Prostate gland (tissue), 2 donors: Measurements from ENCODE around the gene NTM. TPM values are rescaled to one million over a fixed set of nuclear protein-coding genes. Genes with fewer than 3 reads are reported as not detected.

ENCODE experiments used
- DNase-seq: peaks from one replicate; pipeline ENCODE4 v3.0.0-alpha.2; 2019; ENCODE audit warnings: low spot score
- H3K27ac ChIP-seq, 2 donors: fragments of 200-600 bp; sonication (generic); 2 replicates each; pipeline ENCODE4 v1.5.1; 2017 to 2019
- H3K27me3 ChIP-seq: fragments of 200-600 bp; sonication (generic); replicated peaks from 2 replicates; pipeline ENCODE4 v1.5.1; 2019; ENCODE audit not compliant: insufficient read depth
- H3K36me3 ChIP-seq, 2 donors: fragments of 200-600 bp; sonication (generic); 1 replicate in 1 of 2; 2 replicates in 1 of 2; pipeline versions ENCODE4 v1.5.1 to v1.8.1; 2017 to 2019
- H3K4me1 ChIP-seq: fragments of 200-600 bp; sonication (generic); replicated peaks from 2 replicates; pipeline ENCODE4 v1.5.1; 2019
- H3K4me3 ChIP-seq, 2 donors: fragments of 200-600 bp; sonication (generic); 2 replicates each; pipeline ENCODE4 v1.5.1; 2017 to 2019
- H3K9me3 ChIP-seq: fragments of 200-600 bp; sonication (generic); 2 replicates; pipeline ENCODE4 v1.5.1; 2017
- CTCF ChIP-seq, 4 experiments: fragments of 200-600 bp in 2 of 4; fragments of 450-650 bp in 2 of 4; sonication (generic) in 2 of 4; IDR thresholded peaks; 1 replicate in 3 of 4; 2 replicates in 1 of 4; pipeline ENCODE4 v1.5.1; 2016 to 2019; ENCODE audit warnings: antibody characterized with exemption in 4 of 4, mild to moderate bottlenecking in 2 of 4, moderate library complexity in 2 of 4
- POLR2A ChIP-seq: fragments of 450-650 bp; IDR thresholded peaks from one replicate; pipeline ENCODE4 v1.6.1; 2016; ENCODE audit warnings: antibody characterized with exemption, mild to moderate bottlenecking
- POLR2AphosphoS5 ChIP-seq: sonication (generic); formaldehyde crosslinking; IDR thresholded peaks from one replicate; pipeline ENCODE4 v1.6.1; 2017; ENCODE audit warnings: antibody characterized with exemption
- WGBS: methylation state at CpG from one replicate; pipeline ENCODE4 v1.1.5; 2018; 5-methylcytosine and 5-hydroxymethylcytosine counted together
- intact Hi-C: fragments of 100-400 bp; cut with DNase I; formaldehyde crosslinking; loops from one replicate; pipeline ENCODE4 v1.14.2; 2022
- total RNA-seq, 2 donors: library from RNA; depleted of rRNA; stranded (reverse); fragments of >200 nt; gene quantifications; one replicate each; pipeline ENCODE4 v1.1.0, GENCODE V29; 2016

Gene NTM
- total RNA-seq, 2 donors from 2014 or later = 7.4 TPM; not detected in 1

- Histone ChIP-seq H3K4me3 (no peak overlapping the region), H3K9me3 (no peaks in the 10 kb centered on the region), H3K36me3 (no peaks in the 10 kb centered on the region), H3K27ac (no peak overlapping the region), H3K4me1 (no peaks in the 10 kb centered on the region), H3K27me3 (no peaks in the 10 kb centered on the region)
- intact Hi-C loops = no loop called here
- DNase-seq = no peak
- 91% methylated on average over 3 of the region's 3 CpGs for WGBS
- TF ChIP-seq POLR2A (no peak), CTCF (IDR thresholded peaks at IDR 0.05) (no peak), POLR2AphosphoS5 (no peak)
Measured at GRCh38 chr11:132158091-132158490, 787.7 kb downstream of the NTM start.

- Histone ChIP-seq H3K27me3 (no peaks in the 10 kb centered on the region), H3K4me3 (no peak overlapping the region), H3K9me3 (no peaks in the 10 kb centered on the region), H3K4me1 (no peaks in the 10 kb centered on the region), H3K27ac (no peak overlapping the region), H3K36me3 (no peaks in the 10 kb centered on the region)
- intact Hi-C loops = no loop called here
- no peak for DNase-seq
- WGBS = 91% methylated on average over 2 of the region's 2 CpGs
- no peak for TF ChIP-seq POLR2A
- TF ChIP-seq POLR2AphosphoS5 = no peak
- TF ChIP-seq CTCF (IDR thresholded peaks at IDR 0.05) = no peak
Measured at GRCh38 chr11:132158696-132159095, 788.3 kb downstream of the NTM start.

GRCh38 chr11:132161403-132162078 is 791.1 kb downstream of the NTM start:
- Histone ChIP-seq H3K36me3 (no peaks in the 10 kb centered on the region), H3K27me3 (no peaks in the 10 kb centered on the region), H3K27ac (no peak overlapping the region), H3K4me1 (no peaks in the 10 kb centered on the region), H3K4me3 (no peak overlapping the region), H3K9me3 (no peaks in the 10 kb centered on the region)
- intact Hi-C loops = no loop called here
- DNase-seq = no peak
- 89% methylated on average over 26 of the region's 26 CpGs for WGBS
- TF ChIP-seq POLR2A (no peak), CTCF (IDR thresholded peaks at IDR 0.05) (no peak)

GRCh38 chr11:132168344-132168981 is 798.0 kb downstream of the NTM start:
- no peak for DNase-seq
- intact Hi-C loops = no loop called here
- Histone ChIP-seq H3K27me3 (no peaks in the 10 kb centered on the region), H3K4me3 (no peak overlapping the region), H3K9me3 (no peaks in the 10 kb centered on the region), H3K27ac (no peak overlapping the region), H3K4me1 (no peaks in the 10 kb centered on the region), H3K36me3 (no peaks in the 10 kb centered on the region)
- no peak for TF ChIP-seq POLR2A
- TF ChIP-seq POLR2AphosphoS5 = no peak
- no peak for TF ChIP-seq CTCF (IDR thresholded peaks at IDR 0.05)
- 79% methylated on average over 3 of the region's 3 CpGs for WGBS

GRCh38 chr11:132171031-132171430 is 800.6 kb downstream of the NTM start:
- H3K9me3 ChIP-seq = no peaks in the 10 kb centered on the region
- no peaks in the 10 kb centered on the region for H3K36me3 ChIP-seq
- no peak overlapping the region for H3K4me3 ChIP-seq
- intact Hi-C loops = no loop called here
- no peak for DNase-seq
- H3K27ac ChIP-seq = no peak overlapping the region
- H3K4me1 ChIP-seq = no peaks in the 10 kb centered on the region
- no peak for TF ChIP-seq POLR2A
- TF ChIP-seq POLR2AphosphoS5 = no peak
- TF ChIP-seq CTCF (IDR thresholded peaks at IDR 0.05) = no peak
- H3K27me3 ChIP-seq = no peaks in the 10 kb centered on the region
- 46% methylated on average over 6 of the region's 6 CpGs for WGBS
